HG02852 (cell line): Measurements from ENCODE around the gene BRAF.
"Not testable (repeated sequence)": the region's sequence is repeated elsewhere in the genome, so short reads cannot be mapped to it uniquely, and the experiment has no call there.

Experiments
- ATAC-seq: cut with Tn5 transposase; IDR thresholded peaks from one replicate; pipeline ENCODE4 v1.9.1; 2021; ENCODE audit warnings: mild to moderate bottlenecking, moderate library complexity; ENCODE audit not compliant: unreplicated experiment

BRAF gene

GRCh38 chr7:140719721-140720120 lies 205.0 kb downstream of the BRAF start:
- ATAC-seq, result no peak

- no peak for ATAC-seq
Observed at GRCh38 chr7:140714331-140715040, 210.2 kb downstream of the BRAF start.

- ATAC-seq, result not testable (repeated sequence)
Observed at GRCh38 chr7:140712392-140712791, 212.3 kb downstream of the BRAF start.

GRCh38 chr7:140708764-140709163 lies 216.0 kb downstream of the BRAF start:
- not testable (repeated sequence) for ATAC-seq

- ATAC-seq, result no peak
Observed at GRCh38 chr7:140707132-140707531, 217.6 kb downstream of the BRAF start.

GRCh38 chr7:140704205-140704604 lies 220.5 kb downstream of the BRAF start:
- ATAC-seq, result no peak

GRCh38 chr7:140702774-140703173 lies 222.0 kb downstream of the BRAF start:
- no peak for ATAC-seq

GRCh38 chr7:140698477-140698876 lies 226.3 kb downstream of the BRAF start:
- ATAC-seq, result no peak

- no peak for ATAC-seq
Observed at GRCh38 chr7:140697447-140698143, 227.1 kb downstream of the BRAF start.

- peak; percentile 91 for ATAC-seq
Observed at GRCh38 chr7:140696680-140697446, 227.9 kb downstream of the BRAF start, which contains the start of gene NDUFB2. TSS of gene NDUFB2 (plus strand) at chr7:140696708. CDS start at chr7:140696745, 37 bp downstream.

GRCh38 chr7:140696024-140696679 lies 228.6 kb downstream of the BRAF start:
- ATAC-seq, result no peak

GRCh38 chr7:140695381-140695780 lies 229.3 kb downstream of the BRAF start:
- ATAC-seq, result no peak

GRCh38 chr7:140694592-140694991 lies 230.1 kb downstream of the BRAF start:
- ATAC-seq, result no peak

GRCh38 chr7:140693849-140694248 lies 230.9 kb downstream of the BRAF start:
- not testable (repeated sequence) for ATAC-seq

- no peak for ATAC-seq
Observed at GRCh38 chr7:140691376-140692045, 233.2 kb downstream of the BRAF start.

GRCh38 chr7:140689199-140690152 lies 235.3 kb downstream of the BRAF start:
- no peak for ATAC-seq

- no peak for ATAC-seq
Observed at GRCh38 chr7:140688341-140688740, 236.4 kb downstream of the BRAF start.

GRCh38 chr7:140686921-140687320 lies 237.8 kb downstream of the BRAF start:
- no peak for ATAC-seq

- ATAC-seq, result no peak
Observed at GRCh38 chr7:140685407-140686087, 239.2 kb downstream of the BRAF start.
